Activated CD4-positive, alpha-beta T cell treated with anti-CD3 and anti-CD28 coated beads, Interleukin-2, amount 10 ng/mL, durations not matched to agents 7 days and 5 days (primary cell): ENCODE results near the gene SSH2. TPM values are rescaled to one million over a fixed set of nuclear protein-coding genes. Genes with fewer than 3 reads are reported as not detected.

Experiments used
- CTCF ChIA-PET: fragments of 350-600 bp; sonication (Branson Sonifier 250); formaldehyde crosslinking; loops from one replicate; lab custom pipeline; 2021; ENCODE audit warnings: antibody characterized with exemption; lab: Charles Lee
- POLR2A ChIA-PET: fragments of 350-600 bp; sonication (Branson Sonifier 250); formaldehyde crosslinking; loops from one replicate; lab custom pipeline; 2021; ENCODE audit warnings: antibody characterized with exemption; lab: Charles Lee
- DNase-seq: peaks from one replicate; pipeline ENCODE4 v3.0.0-alpha.2; 2020
- H3K27ac Mint-ChIP-seq: one replicate; pipeline ENCODE4 v1.8.0; 2021; ENCODE audit warnings: mild to moderate bottlenecking, moderate library complexity, mixed read lengths
- H3K27me3 Mint-ChIP-seq: one replicate; pipeline ENCODE4 v1.8.0; 2021; ENCODE audit warnings: mixed read lengths
- H3K36me3 Mint-ChIP-seq: one replicate; pipeline ENCODE4 v1.8.0; 2021; ENCODE audit warnings: low read depth, mixed read lengths
- H3K4me1 Mint-ChIP-seq: one replicate; pipeline ENCODE4 v1.8.0; 2021; ENCODE audit warnings: mixed read lengths
- H3K4me3 Mint-ChIP-seq: one replicate; pipeline ENCODE4 v1.8.0; 2021; ENCODE audit warnings: mild to moderate bottlenecking, moderate library complexity, mixed read lengths
- H3K9me3 Mint-ChIP-seq: one replicate; pipeline ENCODE4 v1.8.0; 2021; ENCODE audit warnings: mixed read lengths
- total RNA-seq, 2 experiments: library from RNA; stranded (reverse); gene quantifications; one replicate each; pipeline ENCODE4 v1.2.3, GENCODE V29; 2021

The SSH2 gene
- total RNA-seq, 2 experiments from 2014 or later = 72.5 to 74.2 TPM

DNA sequence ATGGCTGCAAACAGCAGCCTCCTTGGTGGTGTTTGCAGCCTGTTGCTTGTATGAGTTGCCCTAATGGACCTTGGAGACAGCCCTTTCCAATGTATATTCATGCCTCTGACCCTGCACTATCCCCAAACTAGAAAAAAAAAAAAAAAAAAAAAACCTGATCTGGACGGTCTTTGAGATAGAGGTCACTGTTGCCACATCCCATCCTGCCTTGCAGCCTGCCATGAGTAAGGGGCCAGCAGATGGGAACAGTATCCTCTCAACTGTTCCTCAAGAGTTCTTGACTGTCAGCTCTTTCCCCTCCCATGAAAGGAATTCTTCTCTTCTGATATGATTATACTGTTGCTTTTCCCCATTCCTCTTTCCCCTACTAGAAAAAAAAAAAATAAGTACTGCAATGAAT is 152.4 kb downstream of the SSH2 start:
- no peaks in the 10 kb centered on the region for H3K9me3 Mint-ChIP-seq
- no peak for DNase-seq
- CTCF ChIA-PET = interaction anchor here (4.9 to 5.2 kb wide), 2 partner anchors 138 to 160 kb away, joined by 31 to 39 read pairs; no protein-coding TSS in a partner anchor
- POLR2A ChIA-PET = interaction anchor here (0.7 to 0.8 kb wide), 2 partner anchors 14 to 161 kb away, joined by 3 to 9 read pairs; no protein-coding TSS in a partner anchor
- H3K4me1 Mint-ChIP-seq = peaks cover 14% of the 10 kb centered on the region
- H3K4me3 Mint-ChIP-seq = no peak overlapping the region
- H3K36me3 Mint-ChIP-seq = peaks cover 5% of the 10 kb centered on the region
- no peaks in the 10 kb centered on the region for H3K27me3 Mint-ChIP-seq
- H3K27ac Mint-ChIP-seq = no peak overlapping the region

DNA sequence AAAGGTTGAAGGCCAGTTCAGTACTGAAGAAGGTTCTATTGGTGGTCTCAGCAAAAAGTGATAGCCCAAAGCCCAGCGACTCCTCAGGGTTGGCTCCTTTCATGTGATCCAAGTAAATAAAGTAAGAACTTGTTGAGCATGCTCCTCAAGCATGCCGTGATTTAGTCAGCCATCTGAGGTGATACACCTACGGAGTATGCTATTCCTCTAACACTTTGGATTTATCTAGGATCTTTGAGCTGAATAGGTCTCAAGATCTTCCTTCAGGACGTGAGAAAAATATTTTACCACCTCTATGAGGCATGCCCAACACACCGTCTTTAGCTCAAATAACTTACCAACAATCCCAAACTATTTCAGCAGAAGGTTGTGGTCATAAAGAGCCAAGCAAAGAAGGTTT is 154.0 kb downstream of the SSH2 start:
- Mint-ChIP-seq H3K9me3 (no peaks in the 10 kb centered on the region), H3K27me3 (no peaks in the 10 kb centered on the region), H3K4me1 (peaks cover 14% of the 10 kb centered on the region), H3K27ac (no peak overlapping the region), H3K36me3 (peaks cover 5% of the 10 kb centered on the region), H3K4me3 (no peak overlapping the region)
- POLR2A ChIA-PET = interaction anchor here (0.8 kb wide), 1 partner anchor 136 kb away, joined by 3 read pairs; no protein-coding TSS in a partner anchor
- DNase-seq = no peak
- CTCF ChIA-PET = interaction anchor here (0.9 to 5.2 kb wide), 6 partner anchors 11 to 185 kb away, joined by 3 to 39 read pairs (median 4); no protein-coding TSS in a partner anchor

DNA sequence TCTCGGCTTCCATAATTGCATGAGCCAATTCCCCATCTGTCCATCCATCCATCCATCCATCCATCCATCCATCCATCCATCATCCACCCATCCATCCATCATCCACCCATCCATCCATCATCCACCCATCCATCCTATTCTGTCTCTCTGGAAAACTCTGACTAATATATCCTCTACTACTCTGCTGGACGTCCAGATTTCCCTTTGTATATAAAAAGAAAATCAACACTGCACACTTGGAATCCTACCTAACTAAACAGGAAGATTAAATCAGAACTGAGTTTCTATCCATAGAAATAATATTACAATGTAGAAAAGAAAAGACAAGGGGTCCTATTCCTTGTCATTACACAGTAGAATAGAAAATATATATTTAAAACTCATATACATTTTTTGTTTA is 157.0 kb downstream of the SSH2 start:
- Mint-ChIP-seq H3K9me3 (no peaks in the 10 kb centered on the region), H3K4me3 (no peak overlapping the region), H3K36me3 (peaks cover 5% of the 10 kb centered on the region), H3K27ac (no peak overlapping the region), H3K27me3 (no peaks in the 10 kb centered on the region), H3K4me1 (no peaks in the 10 kb centered on the region)
- POLR2A ChIA-PET = no interaction called here
- DNase-seq = no peak
- CTCF ChIA-PET = interaction anchor here (1.2 kb wide), 1 partner anchor 155 kb away, joined by 5 read pairs; no protein-coding TSS in a partner anchor

- CTCF ChIA-PET = interaction anchor here (1.2 kb wide), 1 partner anchor 154 kb away, joined by 5 read pairs; no protein-coding TSS in a partner anchor
- H3K27me3 Mint-ChIP-seq = no peaks in the 10 kb centered on the region
- DNase-seq = no peak
- POLR2A ChIA-PET = no interaction called here
- no peaks in the 10 kb centered on the region for H3K9me3 Mint-ChIP-seq
- H3K36me3 Mint-ChIP-seq = peaks cover 5% of the 10 kb centered on the region
- no peak overlapping the region for H3K27ac Mint-ChIP-seq
- no peak overlapping the region for H3K4me3 Mint-ChIP-seq
- H3K4me1 Mint-ChIP-seq = no peaks in the 10 kb centered on the region
Observed at GRCh38 chr17:29771546-29771945, 158.5 kb downstream of the SSH2 start.

GRCh38 chr17:29769225-29769624 is 160.8 kb downstream of the SSH2 start:
- ChIA-PET POLR2A (no interaction called here), CTCF (no interaction called here)
- DNase-seq = no peak
- H3K27ac Mint-ChIP-seq = no peak overlapping the region
- no peaks in the 10 kb centered on the region for H3K9me3 Mint-ChIP-seq
- H3K4me3 Mint-ChIP-seq = no peak overlapping the region
- H3K4me1 Mint-ChIP-seq = no peaks in the 10 kb centered on the region
- no peaks in the 10 kb centered on the region for H3K36me3 Mint-ChIP-seq
- no peaks in the 10 kb centered on the region for H3K27me3 Mint-ChIP-seq

DNA sequence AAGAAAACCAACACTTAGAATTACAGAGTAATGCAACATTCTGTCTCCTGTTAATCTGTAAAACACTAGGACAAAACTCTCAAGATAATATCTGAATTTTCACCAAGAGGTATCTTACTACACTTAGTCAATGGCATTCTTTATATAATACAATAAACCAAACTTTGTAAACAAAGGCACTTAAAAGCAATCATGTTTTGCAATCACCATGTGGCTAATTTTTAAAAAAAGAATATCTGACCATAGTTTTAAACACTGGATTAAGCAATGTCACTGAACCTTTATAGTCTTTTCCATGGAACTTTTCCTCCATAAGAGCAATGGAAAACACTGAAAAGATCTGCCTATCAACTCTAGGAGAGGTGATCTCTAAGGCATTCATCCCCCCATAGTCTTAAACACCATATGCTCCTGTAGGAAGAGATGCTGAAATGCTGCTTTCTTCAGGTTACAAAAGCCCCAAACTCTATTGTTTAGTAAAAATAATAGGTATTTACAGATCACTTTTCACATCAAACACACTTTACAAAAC is 163.2 kb downstream of the SSH2 start:
- DNase-seq = no peak
- Mint-ChIP-seq H3K27ac (no peak overlapping the region), H3K36me3 (no peaks in the 10 kb centered on the region), H3K4me3 (no peak overlapping the region), H3K4me1 (peaks cover 1% of the 10 kb centered on the region), H3K27me3 (no peaks in the 10 kb centered on the region), H3K9me3 (no peaks in the 10 kb centered on the region)
- ChIA-PET CTCF (interaction anchor here (1.0 to 1.5 kb wide), 2 partner anchors 127 to 150 kb away, joined by 4 to 5 read pairs; no protein-coding TSS in a partner anchor), POLR2A (no interaction called here)

GRCh38 chr17:29764748-29765147 is 165.3 kb downstream of the SSH2 start:
- CTCF ChIA-PET = interaction anchor here (1.5 to 2.4 kb wide), 2 partner anchors 11 to 147 kb away, joined by 4 to 8 read pairs; no protein-coding TSS in a partner anchor
- no peak for DNase-seq
- H3K36me3 Mint-ChIP-seq = peaks cover 1% of the 10 kb centered on the region

DNA sequence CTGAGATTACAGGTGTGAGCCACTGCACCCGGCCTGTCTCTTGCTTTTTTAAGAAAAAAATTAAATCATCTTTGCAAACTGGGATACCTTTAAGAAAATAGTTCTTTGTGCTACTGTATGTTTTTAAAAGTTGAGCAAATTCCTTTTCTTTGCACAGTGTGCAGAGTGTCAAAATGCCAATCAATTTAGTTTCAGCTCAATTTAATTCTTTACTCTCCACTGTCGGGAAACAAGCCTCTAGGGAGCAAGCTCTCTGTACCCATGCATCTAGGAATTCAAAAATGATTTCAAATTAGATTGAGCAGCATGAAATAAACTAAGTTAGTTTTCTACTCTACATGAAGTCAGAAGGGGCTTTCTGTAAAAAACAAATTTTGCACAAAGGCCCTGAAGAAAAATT is 165.8 kb downstream of the SSH2 start:
- POLR2A ChIA-PET = no interaction called here
- Mint-ChIP-seq H3K4me3 (no peak overlapping the region), H3K9me3 (no peaks in the 10 kb centered on the region), H3K27me3 (no peaks in the 10 kb centered on the region), H3K4me1 (peaks cover 15% of the 10 kb centered on the region), H3K36me3 (peaks cover 7% of the 10 kb centered on the region), H3K27ac (no peak overlapping the region)
- no peak for DNase-seq
- CTCF ChIA-PET = interaction anchor here (1.5 to 2.4 kb wide), 2 partner anchors 11 to 147 kb away, joined by 4 to 8 read pairs; no protein-coding TSS in a partner anchor

More at GRCh38 chr17:29764748-29765147, 165.3 kb downstream of the SSH2 start:
- Mint-ChIP-seq H3K27me3 (no peaks in the 10 kb centered on the region), H3K27ac (no peak overlapping the region), H3K9me3 (no peaks in the 10 kb centered on the region), H3K4me3 (no peak overlapping the region), H3K4me1 (peaks cover 10% of the 10 kb centered on the region)
- POLR2A ChIA-PET = no interaction called here

- POLR2A ChIA-PET = interaction anchor here (0.6 kb wide), 1 partner anchor 15 kb away, joined by 9 read pairs; no protein-coding TSS in a partner anchor
- Mint-ChIP-seq H3K9me3 (no peaks in the 10 kb centered on the region), H3K4me1 (peaks cover 21% of the 10 kb centered on the region), H3K4me3 (no peak overlapping the region), H3K27ac (no peak overlapping the region), H3K36me3 (peaks cover 8% of the 10 kb centered on the region), H3K27me3 (no peaks in the 10 kb centered on the region)
- CTCF ChIA-PET = interaction anchor here (1.5 kb wide), 1 partner anchor 146 kb away, joined by 4 read pairs; no protein-coding TSS in a partner anchor
- DNase-seq = no peak
Observed at GRCh38 chr17:29763273-29763672, 166.8 kb downstream of the SSH2 start.

GRCh38 chr17:29761040-29761761 is 168.8 kb downstream of the SSH2 start:
- ChIA-PET CTCF (interaction anchor here (0.6 to 2.0 kb wide), 11 partner anchors 9 to 513 kb away, joined by 3 to 12 read pairs (median 4); no protein-coding TSS in a partner anchor), POLR2A (interaction anchor here (0.7 kb wide), 1 partner anchor 29 kb away, joined by 3 read pairs; no protein-coding TSS in a partner anchor)
- H3K4me1 Mint-ChIP-seq = peaks cover 38% of the 10 kb centered on the region
- DNase-seq = peak; percentile 93
- H3K27ac Mint-ChIP-seq = peak overlapping the region; percentile 97
- H3K36me3 Mint-ChIP-seq = peaks cover 18% of the 10 kb centered on the region
- no peaks in the 10 kb centered on the region for H3K9me3 Mint-ChIP-seq
- peak overlapping the region; percentile 82 for H3K4me3 Mint-ChIP-seq
- no peaks in the 10 kb centered on the region for H3K27me3 Mint-ChIP-seq

DNA sequence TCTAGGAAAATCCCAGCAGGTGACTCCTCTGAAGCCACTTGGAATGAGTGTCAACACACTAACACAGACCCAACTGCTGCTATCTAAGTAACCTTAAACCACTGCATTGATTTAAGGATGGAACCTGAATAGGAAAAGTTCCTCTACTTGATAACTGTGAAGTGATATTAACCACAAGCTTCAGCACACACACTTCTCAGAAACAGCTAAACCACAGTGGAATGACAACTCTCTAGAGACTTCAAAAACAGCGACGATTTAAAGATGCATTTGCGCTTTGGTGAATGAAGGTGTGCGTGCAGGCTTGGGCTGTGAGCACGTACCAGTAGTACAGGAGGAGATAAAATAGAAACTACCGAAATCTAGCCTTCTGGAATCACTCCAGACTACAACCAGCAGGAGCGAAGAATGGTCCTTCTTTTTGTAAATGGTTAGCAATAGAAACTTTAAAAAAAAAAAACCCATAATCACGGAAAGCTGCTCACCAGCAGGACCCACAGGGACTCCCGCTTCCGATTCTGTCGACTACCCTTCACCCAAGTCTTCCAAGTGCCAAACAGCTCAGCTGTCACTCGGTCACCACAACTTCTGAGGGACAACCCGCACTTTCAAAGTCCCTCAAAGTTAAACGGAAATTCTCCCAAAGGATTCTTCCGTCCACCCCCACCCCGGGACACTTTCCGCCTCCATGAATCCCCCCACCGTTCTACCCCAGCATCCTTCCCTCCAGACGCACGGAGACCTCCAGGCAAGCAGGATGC is 169.6 kb downstream of the SSH2 start:
- DNase-seq = peak; percentile 79
- ChIA-PET CTCF (interaction anchor here (0.6 to 2.0 kb wide), 7 partner anchors 14 to 143 kb away, joined by 3 to 12 read pairs (median 4); no protein-coding TSS in a partner anchor), POLR2A (interaction anchor here (0.6 to 0.8 kb wide), 3 partner anchors 11 to 171 kb away, joined by 3 to 4 read pairs (median 4); no protein-coding TSS in a partner anchor)
- H3K4me3 Mint-ChIP-seq = peak overlapping the region; percentile 82
- peak overlapping the region; percentile 97 for H3K27ac Mint-ChIP-seq
- peaks cover 19% of the 10 kb centered on the region for H3K36me3 Mint-ChIP-seq
- H3K9me3 Mint-ChIP-seq = no peaks in the 10 kb centered on the region
- peaks cover 38% of the 10 kb centered on the region for H3K4me1 Mint-ChIP-seq
- H3K27me3 Mint-ChIP-seq = no peaks in the 10 kb centered on the region

DNA sequence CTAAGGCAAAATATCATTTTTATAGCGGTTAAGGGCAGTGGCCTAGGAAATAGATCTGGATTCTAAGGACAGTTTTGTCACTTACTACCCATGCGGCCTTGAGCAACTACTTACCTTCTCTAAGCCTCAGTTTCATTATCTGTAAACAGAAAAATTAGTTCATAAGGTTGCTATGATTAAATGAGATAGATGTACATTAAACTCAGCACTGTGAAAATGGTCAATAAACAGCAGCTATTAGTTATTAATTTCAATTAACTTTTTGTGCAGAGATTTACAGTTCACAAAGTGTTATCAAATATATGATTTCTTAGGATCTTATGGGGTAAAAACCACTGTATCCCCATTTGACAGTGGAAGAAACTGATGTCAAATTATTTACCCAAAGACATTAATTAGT is 171.8 kb downstream of the SSH2 start:
- CTCF ChIA-PET = interaction anchor here (0.6 to 1.2 kb wide), 3 partner anchors 17 to 305 kb away, joined by 3 to 4 read pairs (median 3); no protein-coding TSS in a partner anchor

More for the DNA sequence above, 171.8 kb downstream of the SSH2 start:
- peak overlapping the region; percentile 56 for H3K4me3 Mint-ChIP-seq
- peaks cover 46% of the 10 kb centered on the region for H3K4me1 Mint-ChIP-seq
- H3K36me3 Mint-ChIP-seq = peaks cover 26% of the 10 kb centered on the region
- peak overlapping the region; percentile 87 for H3K27ac Mint-ChIP-seq
- H3K9me3 Mint-ChIP-seq = no peaks in the 10 kb centered on the region
- POLR2A ChIA-PET = no interaction called here
- no peak for DNase-seq
- H3K27me3 Mint-ChIP-seq = no peaks in the 10 kb centered on the region
